ENCODE data around the gene AGRN. TPM values are rescaled to one million over a fixed set of nuclear protein-coding genes. Genes with fewer than 3 reads are reported as not detected.
"Not testable (repeated sequence)": the region's sequence is repeated elsewhere in the genome, so short reads cannot be mapped to it uniquely, and the experiment has no call there.

Gene AGRN
- total RNA-seq, 2 donors from 2014 or later: 36.2 to 36.7 TPM

- ATAC-seq (ENCODE audit: insufficient number of reproducible peaks, low FRiP score, low read depth): no peak
- H3K4me1 ChIP-seq (ENCODE audit: control insufficient read depth in 1 of 2, low read depth in 2 of 2): peaks cover 0 to 7% of the 10 kb centered on the region in 2 donors
- H3K9me3 ChIP-seq: no peaks in the 10 kb centered on the region
- H3K27ac ChIP-seq: no peak overlapping the region
- DNase-seq (ENCODE audit: low spot score): no peak
- no peaks in the 10 kb centered on the region for H3K36me3 ChIP-seq
- H3K27me3 ChIP-seq (replicated peaks; ENCODE audit: insufficient read depth): peaks cover 5% of the 10 kb centered on the region
- TF ChIP-seq, protein P1, sequence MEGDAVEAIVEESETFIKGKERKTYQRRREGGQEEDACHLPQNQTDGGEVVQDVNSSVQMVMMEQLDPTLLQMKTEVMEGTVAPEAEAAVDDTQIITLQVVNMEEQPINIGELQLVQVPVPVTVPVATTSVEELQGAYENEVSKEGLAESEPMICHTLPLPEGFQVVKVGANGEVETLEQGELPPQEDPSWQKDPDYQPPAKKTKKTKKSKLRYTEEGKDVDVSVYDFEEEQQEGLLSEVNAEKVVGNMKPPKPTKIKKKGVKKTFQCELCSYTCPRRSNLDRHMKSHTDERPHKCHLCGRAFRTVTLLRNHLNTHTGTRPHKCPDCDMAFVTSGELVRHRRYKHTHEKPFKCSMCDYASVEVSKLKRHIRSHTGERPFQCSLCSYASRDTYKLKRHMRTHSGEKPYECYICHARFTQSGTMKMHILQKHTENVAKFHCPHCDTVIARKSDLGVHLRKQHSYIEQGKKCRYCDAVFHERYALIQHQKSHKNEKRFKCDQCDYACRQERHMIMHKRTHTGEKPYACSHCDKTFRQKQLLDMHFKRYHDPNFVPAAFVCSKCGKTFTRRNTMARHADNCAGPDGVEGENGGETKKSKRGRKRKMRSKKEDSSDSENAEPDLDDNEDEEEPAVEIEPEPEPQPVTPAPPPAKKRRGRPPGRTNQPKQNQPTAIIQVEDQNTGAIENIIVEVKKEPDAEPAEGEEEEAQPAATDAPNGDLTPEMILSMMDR (IDR thresholded peaks at IDR 0.05): peak; percentile 72
- H3K4me3 ChIP-seq: peak overlapping the region; percentile 64
Observed at GRCh38 chr1:975896-976683, 43.8 kb upstream of the AGRN start.

GRCh38 chr1:976791-977190, 43.1 kb upstream of the AGRN start:
- H3K4me3 ChIP-seq; DNase-seq (ENCODE audit: low spot score); ATAC-seq (ENCODE audit: insufficient number of reproducible peaks, low FRiP score, low read depth); H3K27me3 ChIP-seq (replicated peaks; ENCODE audit: insufficient read depth); H3K4me1 ChIP-seq (ENCODE audit: control insufficient read depth in 1 of 2, low read depth in 2 of 2); H3K9me3 ChIP-seq; H3K27ac ChIP-seq; H3K36me3 ChIP-seq: not testable (repeated sequence)

DNA sequence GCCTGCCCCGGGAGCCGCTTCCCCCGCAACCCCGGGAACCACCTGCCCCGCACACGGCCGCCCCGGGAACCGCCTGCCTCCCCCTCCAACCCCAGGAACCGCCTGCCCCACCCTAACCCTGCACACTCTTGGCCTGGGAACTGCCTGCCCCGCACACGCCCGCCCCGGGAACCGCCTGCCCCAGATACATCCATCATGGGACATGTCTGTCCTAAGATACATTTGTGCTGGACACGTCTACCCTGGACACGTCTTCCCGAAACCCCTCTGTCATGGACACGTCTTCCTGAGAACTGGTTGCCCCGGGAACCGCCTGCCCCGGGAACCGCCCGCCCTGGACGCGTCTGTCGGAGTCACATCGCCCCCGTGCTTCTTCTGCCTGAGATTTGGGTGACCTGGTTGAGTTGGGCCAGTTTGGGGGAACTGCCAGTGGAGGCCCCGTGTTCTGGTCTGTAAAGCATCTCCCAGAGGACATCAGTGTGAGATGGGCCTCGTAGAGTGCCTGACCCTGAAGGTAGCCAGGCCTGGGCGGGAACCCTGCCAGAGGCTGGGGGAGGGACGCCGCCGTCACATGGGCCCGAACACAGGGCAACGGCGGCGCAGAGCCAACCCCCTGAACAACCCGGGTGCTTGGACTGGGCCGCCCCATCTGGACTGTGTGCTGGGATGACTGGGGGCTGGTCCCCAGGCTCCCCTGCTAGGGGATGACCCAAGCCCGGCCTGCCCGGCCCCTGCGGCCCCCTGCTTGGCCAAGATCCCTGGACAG, 41.7 kb upstream of the AGRN start:
- DNase-seq (ENCODE audit: low spot score) (no peak), ATAC-seq (ENCODE audit: insufficient number of reproducible peaks, low FRiP score, low read depth) (no peak)
- no peak overlapping the region for H3K27ac ChIP-seq
- no peak overlapping the region for H3K4me3 ChIP-seq
- TF ChIP-seq, protein P1 (IDR thresholded peaks at IDR 0.05): no peak
- H3K36me3 ChIP-seq: no peaks in the 10 kb centered on the region
- H3K4me1 ChIP-seq (ENCODE audit: control insufficient read depth in 1 of 2, low read depth in 2 of 2): peaks cover 0 to 15% of the 10 kb centered on the region in 2 donors
- H3K9me3 ChIP-seq: no peaks in the 10 kb centered on the region
- no peaks in the 10 kb centered on the region for H3K27me3 ChIP-seq (replicated peaks; ENCODE audit: insufficient read depth)

- H3K4me3 ChIP-seq: no peak overlapping the region
- DNase-seq (ENCODE audit: low spot score) (no peak), ATAC-seq (ENCODE audit: insufficient number of reproducible peaks, low FRiP score, low read depth) (no peak)
- no peaks in the 10 kb centered on the region for H3K9me3 ChIP-seq
- peaks cover 0 to 15% of the 10 kb centered on the region in 2 donors for H3K4me1 ChIP-seq (ENCODE audit: control insufficient read depth in 1 of 2, low read depth in 2 of 2)
- no peaks in the 10 kb centered on the region for H3K27me3 ChIP-seq (replicated peaks; ENCODE audit: insufficient read depth)
- no peaks in the 10 kb centered on the region for H3K36me3 ChIP-seq
- TF ChIP-seq, protein P1 (IDR thresholded peaks at IDR 0.05): no peak
- no peak overlapping the region for H3K27ac ChIP-seq
Observed at GRCh38 chr1:978835-979743, 40.8 kb upstream of the AGRN start.

DNA sequence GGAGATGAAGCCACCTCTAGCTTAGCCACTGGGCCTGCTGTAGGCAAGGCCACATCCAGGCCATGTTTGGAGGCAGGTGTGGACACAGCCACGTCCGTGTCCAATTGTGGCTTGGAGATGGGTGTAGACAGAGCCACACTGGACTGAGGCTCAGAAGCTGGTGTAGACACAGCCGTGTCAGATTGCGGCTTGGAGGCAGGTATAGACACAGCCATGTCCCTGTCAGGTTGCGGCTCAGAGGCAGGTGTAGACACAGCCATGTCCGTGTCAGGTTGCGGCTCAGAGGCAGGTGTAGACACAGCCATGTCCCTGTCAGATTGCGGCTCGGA, 40.2 kb upstream of the AGRN start:
- Histone ChIP-seq H3K4me1 (ENCODE audit: control insufficient read depth in 1 of 2, low read depth in 2 of 2) (peaks cover 0 to 15% of the 10 kb centered on the region in 2 donors), H3K9me3 (no peaks in the 10 kb centered on the region), H3K36me3 (no peaks in the 10 kb centered on the region), H3K4me3 (no peak overlapping the region), H3K27me3 (replicated peaks; ENCODE audit: insufficient read depth) (no peaks in the 10 kb centered on the region), H3K27ac (no peak overlapping the region)
- ATAC-seq (ENCODE audit: insufficient number of reproducible peaks, low FRiP score, low read depth) (no peak), DNase-seq (ENCODE audit: low spot score) (no peak)
- TF ChIP-seq, protein P1 (IDR thresholded peaks at IDR 0.05): no peak

Data from thoracic aorta (tissue), 2 donors.